Measurements from ENCODE around the gene PMFBP1. TPM values are rescaled to one million over a fixed set of nuclear protein-coding genes. Genes with fewer than 3 reads are reported as not detected.

The PMFBP1 gene
- total RNA-seq, 4 donors from 2014 or later = not detected

- no peak for DNase-seq
- H3K27ac ChIP-seq = no peak overlapping the region
- intact Hi-C loops (cut with DNase I; ENCODE audit: low total_unique reads) (no loop called here), in situ Hi-C loops (cut with MboI; ENCODE audit: low sequenced_read_pairs in 4 of 4) (no loop called here)
- H3K4me1 ChIP-seq = no peaks in the 10 kb centered on the region
- no peaks in the 10 kb centered on the region for H3K9me3 ChIP-seq
- TF ChIP-seq POLR2A (IDR thresholded peaks at IDR 0.05) (no peak), CTCF (IDR thresholded peaks at IDR 0.05 in 4 of 5, conservative IDR thresholded peaks at IDR 0.05 in 1 of 5) (no peak)
- H3K36me3 ChIP-seq = peaks cover 0 to 87% of the 10 kb centered on the region in 2 donors
- ATAC-seq = no peak
- H3K4me3 ChIP-seq = no peak overlapping the region
- no peaks in the 10 kb centered on the region for H3K27me3 ChIP-seq
These were observed 62.7 kb downstream of the PMFBP1 start for GRCh38 chr16:72109300-72109699.

GRCh38 chr16:72108353-72109102 is 63.4 kb downstream of the PMFBP1 start:
- Histone ChIP-seq H3K9me3 (no peaks in the 10 kb centered on the region), H3K27me3 (no peaks in the 10 kb centered on the region), H3K36me3 (peaks cover 0 to 95% of the 10 kb centered on the region in 2 donors), H3K4me1 (no peaks in the 10 kb centered on the region), H3K27ac (no peak overlapping the region), H3K4me3 (no peak overlapping the region)
- TF ChIP-seq POLR2A (IDR thresholded peaks at IDR 0.05) (no peak), CTCF (IDR thresholded peaks at IDR 0.05 in 4 of 5, conservative IDR thresholded peaks at IDR 0.05 in 1 of 5) (no peak)
- in situ Hi-C loops (cut with MboI; ENCODE audit: low sequenced_read_pairs in 4 of 4) = no loop called here
- DNase-seq = no peak
- intact Hi-C loops (cut with DNase I; ENCODE audit: low total_unique reads) = no loop called here
- no peak for ATAC-seq

GRCh38 chr16:72107371-72107770 is 64.6 kb downstream of the PMFBP1 start:
- no peak for ATAC-seq
- Histone ChIP-seq H3K4me1 (no peaks in the 10 kb centered on the region), H3K27me3 (no peaks in the 10 kb centered on the region), H3K36me3 (peaks cover 0 to 100% of the 10 kb centered on the region in 2 donors), H3K27ac (no peak overlapping the region), H3K4me3 (no peak overlapping the region), H3K9me3 (no peaks in the 10 kb centered on the region)
- in situ Hi-C loops (cut with MboI; ENCODE audit: low sequenced_read_pairs in 4 of 4) (no loop called here), intact Hi-C loops (cut with DNase I; ENCODE audit: low total_unique reads) (no loop called here)
- TF ChIP-seq CTCF (IDR thresholded peaks at IDR 0.05 in 4 of 5, conservative IDR thresholded peaks at IDR 0.05 in 1 of 5) = no peak
- no peak for DNase-seq

- Histone ChIP-seq H3K36me3 (peaks cover 2 to 100% of the 10 kb centered on the region in 2 donors), H3K9me3 (no peaks in the 10 kb centered on the region)
- TF ChIP-seq POLR2A (IDR thresholded peaks at IDR 0.05) = no peak
- TF ChIP-seq CTCF (IDR thresholded peaks at IDR 0.05 in 4 of 5, conservative IDR thresholded peaks at IDR 0.05 in 1 of 5) = no peak
These were observed 66.0 kb downstream of the PMFBP1 start for GRCh38 chr16:72105978-72106377.

GRCh38 chr16:72104905-72105304 is 67.0 kb downstream of the PMFBP1 start:
- no peaks in the 10 kb centered on the region for H3K27me3 ChIP-seq
- intact Hi-C loops (cut with DNase I; ENCODE audit: low total_unique reads) (no loop called here), in situ Hi-C loops (cut with MboI; ENCODE audit: low sequenced_read_pairs in 4 of 4) (no loop called here)
- TF ChIP-seq CTCF (IDR thresholded peaks at IDR 0.05 in 4 of 5, conservative IDR thresholded peaks at IDR 0.05 in 1 of 5) (no peak), POLR2A (IDR thresholded peaks at IDR 0.05) (no peak)
- H3K4me3 ChIP-seq = no peak overlapping the region
- peaks cover 2 to 100% of the 10 kb centered on the region in 2 donors for H3K36me3 ChIP-seq
- ATAC-seq (no peak), DNase-seq (no peak)
- H3K4me1 ChIP-seq = no peaks in the 10 kb centered on the region
- H3K27ac ChIP-seq = no peak overlapping the region
- H3K9me3 ChIP-seq = no peaks in the 10 kb centered on the region

More at GRCh38 chr16:72105978-72106377, 66.0 kb downstream of the PMFBP1 start:
- ATAC-seq (no peak), DNase-seq (no peak)
- Histone ChIP-seq H3K4me3 (no peak overlapping the region), H3K4me1 (no peaks in the 10 kb centered on the region), H3K27me3 (no peaks in the 10 kb centered on the region), H3K27ac (no peak overlapping the region)
- in situ Hi-C loops (cut with MboI; ENCODE audit: low sequenced_read_pairs in 4 of 4) (no loop called here), intact Hi-C loops (cut with DNase I; ENCODE audit: low total_unique reads) (no loop called here)
